RKO (cell line): Measurements from ENCODE around the gene CEP135.

ENCODE experiments used
- DNase-seq: peaks from one replicate; pipeline ENCODE4 v3.0.0-alpha.2; 2016; ENCODE audit warnings: low spot score

CEP135 gene

GRCh38 chr4:56080384-56080783 is 131.6 kb downstream of the CEP135 start:
- DNase-seq = no peak

GRCh38 chr4:56082829-56083228 is 134.1 kb downstream of the CEP135 start:
- no peak for DNase-seq
